DND-41 (cell line): ENCODE measurements around the gene JAK1.

ENCODE experiments used
- EZH2 ChIP-seq: IDR thresholded peaks from 3 replicates; pipeline ENCODE4 v1.6.1; 2012; ENCODE audit warnings: borderline replicate concordance, low read depth, mild to moderate bottlenecking, moderate library complexity, low read length, inconsistent platforms; ENCODE audit not compliant: severe bottlenecking
- TF ChIP-seq, protein P1 (sequence below): IDR thresholded peaks from 2 replicates; pipeline ENCODE4 v1.5.1; 2012; ENCODE audit warnings: borderline replicate concordance, low read length, moderate library complexity, mild to moderate bottlenecking; ENCODE audit not compliant: poor library complexity, severe bottlenecking; ENCODE audit errors: extremely low read depth

DNA sequence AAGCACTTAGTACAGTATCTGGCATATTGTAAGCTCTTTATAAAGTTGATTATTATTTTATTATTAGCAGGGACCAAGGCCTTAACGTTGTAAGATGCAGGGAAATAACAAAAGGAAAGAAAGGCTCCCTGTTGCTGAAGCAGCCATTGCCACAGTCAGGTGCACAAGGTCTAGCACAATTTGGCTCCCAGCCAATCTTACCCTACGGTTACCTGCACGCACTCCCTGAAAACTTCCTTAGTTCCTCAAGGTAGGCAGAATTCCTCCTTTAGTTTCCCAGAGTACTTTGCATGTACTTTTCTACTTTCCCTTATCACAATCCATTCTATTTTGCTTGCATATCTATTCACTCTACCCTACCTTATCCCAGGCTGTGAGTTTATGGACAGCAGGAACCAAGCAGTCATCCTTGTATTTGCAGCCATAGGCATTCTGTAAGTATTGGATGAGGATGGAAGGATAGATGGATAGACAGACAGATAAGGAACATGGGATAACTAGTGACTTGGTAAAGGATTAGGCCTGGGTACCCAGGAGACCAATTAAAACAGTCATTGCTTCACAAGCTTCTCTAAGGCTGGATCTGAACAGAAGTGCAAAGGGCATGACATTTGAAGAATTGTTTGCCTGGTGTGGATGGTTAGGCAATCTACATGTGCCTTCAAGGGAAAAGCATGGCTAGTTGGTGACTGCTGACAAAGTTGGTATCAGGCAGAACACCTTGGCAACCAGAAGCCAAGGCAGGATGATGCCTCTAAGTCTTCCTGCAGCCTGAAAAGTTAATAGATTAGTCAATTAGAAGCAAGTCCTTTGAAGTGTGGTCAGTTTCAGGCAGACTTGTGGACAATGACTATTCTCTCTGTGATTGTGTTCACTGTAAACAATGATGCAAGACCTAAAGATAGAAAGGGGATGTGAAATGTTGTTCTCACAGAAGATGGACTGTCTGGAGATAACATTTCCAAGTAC is 20.8 kb upstream of the JAK1 start:
- no peak for TF ChIP-seq EZH2
- TF ChIP-seq, protein P1, sequence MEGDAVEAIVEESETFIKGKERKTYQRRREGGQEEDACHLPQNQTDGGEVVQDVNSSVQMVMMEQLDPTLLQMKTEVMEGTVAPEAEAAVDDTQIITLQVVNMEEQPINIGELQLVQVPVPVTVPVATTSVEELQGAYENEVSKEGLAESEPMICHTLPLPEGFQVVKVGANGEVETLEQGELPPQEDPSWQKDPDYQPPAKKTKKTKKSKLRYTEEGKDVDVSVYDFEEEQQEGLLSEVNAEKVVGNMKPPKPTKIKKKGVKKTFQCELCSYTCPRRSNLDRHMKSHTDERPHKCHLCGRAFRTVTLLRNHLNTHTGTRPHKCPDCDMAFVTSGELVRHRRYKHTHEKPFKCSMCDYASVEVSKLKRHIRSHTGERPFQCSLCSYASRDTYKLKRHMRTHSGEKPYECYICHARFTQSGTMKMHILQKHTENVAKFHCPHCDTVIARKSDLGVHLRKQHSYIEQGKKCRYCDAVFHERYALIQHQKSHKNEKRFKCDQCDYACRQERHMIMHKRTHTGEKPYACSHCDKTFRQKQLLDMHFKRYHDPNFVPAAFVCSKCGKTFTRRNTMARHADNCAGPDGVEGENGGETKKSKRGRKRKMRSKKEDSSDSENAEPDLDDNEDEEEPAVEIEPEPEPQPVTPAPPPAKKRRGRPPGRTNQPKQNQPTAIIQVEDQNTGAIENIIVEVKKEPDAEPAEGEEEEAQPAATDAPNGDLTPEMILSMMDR = no peak
